HG02884 (cell line): Measurements from ENCODE around the gene ACKR2.

Experiments used
- ATAC-seq: cut with Tn5 transposase; IDR thresholded peaks from one replicate; pipeline ENCODE4 v1.9.1; 2021; ENCODE audit warnings: mild to moderate bottlenecking, moderate library complexity; ENCODE audit not compliant: unreplicated experiment

Gene ACKR2

DNA sequence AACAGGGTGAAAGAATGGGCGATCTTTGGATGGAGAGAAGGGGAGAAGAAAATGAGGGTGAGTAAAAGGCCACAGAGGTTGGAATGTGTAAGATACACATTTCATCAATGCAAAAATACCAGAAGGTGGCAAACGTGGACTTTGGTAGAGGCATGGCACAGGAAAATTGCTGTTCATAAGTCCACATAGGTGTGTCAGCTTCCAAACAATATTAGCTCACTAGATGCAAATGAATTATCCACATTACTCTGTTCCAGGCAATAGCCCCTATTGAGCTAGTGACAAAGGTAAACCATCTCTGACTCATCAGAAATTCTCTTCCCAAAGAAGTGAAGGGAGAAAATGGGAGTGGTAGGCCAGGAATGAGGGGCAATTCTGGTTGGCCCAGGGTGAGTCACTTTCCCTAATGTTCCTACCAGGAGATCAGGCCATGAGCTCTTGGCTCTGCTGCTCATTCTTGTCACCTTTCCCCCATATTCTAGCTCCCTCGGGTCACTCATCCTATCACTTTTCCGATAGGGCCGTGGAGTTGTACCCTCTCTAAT is 19.9 kb downstream of the ACKR2 start:
- ATAC-seq: no peak

DNA sequence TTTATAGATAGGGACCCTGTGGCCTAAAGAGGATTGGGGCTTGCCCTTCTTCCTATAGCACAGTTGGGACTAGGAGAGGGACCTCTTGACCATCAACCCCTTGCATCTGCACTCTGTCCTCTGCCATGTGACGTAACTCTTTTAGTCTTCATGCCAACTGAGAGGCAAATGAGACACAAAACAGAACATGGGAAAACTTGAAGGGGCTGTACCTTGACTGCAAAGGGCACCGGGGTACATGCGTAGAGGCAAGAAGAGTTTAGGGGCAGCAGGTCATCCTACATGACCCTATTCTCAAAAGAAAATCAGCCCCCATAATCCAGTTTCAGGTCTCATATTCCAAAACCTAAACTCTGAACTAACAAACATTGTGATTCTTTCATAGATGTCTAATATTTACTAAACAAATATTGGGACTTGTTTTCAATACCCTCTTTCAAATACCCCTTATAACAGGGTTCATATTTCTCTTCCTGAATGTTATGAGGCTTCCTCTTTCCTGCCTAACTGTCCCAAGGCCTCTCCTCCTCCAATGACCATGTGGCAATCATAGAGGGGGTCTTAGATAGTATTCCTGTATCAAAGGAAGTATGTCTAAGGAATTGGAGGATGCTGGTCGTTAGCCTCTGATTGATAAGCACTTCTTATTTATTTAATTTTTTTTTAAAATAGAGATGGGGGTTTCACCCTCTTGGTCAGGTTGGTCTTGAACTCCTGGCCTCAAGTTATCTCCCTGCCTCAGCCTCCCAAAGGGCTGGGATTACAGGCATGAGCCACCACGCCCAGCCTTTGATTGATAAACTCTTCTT is 20.6 kb downstream of the ACKR2 start:
- no peak for ATAC-seq

DNA sequence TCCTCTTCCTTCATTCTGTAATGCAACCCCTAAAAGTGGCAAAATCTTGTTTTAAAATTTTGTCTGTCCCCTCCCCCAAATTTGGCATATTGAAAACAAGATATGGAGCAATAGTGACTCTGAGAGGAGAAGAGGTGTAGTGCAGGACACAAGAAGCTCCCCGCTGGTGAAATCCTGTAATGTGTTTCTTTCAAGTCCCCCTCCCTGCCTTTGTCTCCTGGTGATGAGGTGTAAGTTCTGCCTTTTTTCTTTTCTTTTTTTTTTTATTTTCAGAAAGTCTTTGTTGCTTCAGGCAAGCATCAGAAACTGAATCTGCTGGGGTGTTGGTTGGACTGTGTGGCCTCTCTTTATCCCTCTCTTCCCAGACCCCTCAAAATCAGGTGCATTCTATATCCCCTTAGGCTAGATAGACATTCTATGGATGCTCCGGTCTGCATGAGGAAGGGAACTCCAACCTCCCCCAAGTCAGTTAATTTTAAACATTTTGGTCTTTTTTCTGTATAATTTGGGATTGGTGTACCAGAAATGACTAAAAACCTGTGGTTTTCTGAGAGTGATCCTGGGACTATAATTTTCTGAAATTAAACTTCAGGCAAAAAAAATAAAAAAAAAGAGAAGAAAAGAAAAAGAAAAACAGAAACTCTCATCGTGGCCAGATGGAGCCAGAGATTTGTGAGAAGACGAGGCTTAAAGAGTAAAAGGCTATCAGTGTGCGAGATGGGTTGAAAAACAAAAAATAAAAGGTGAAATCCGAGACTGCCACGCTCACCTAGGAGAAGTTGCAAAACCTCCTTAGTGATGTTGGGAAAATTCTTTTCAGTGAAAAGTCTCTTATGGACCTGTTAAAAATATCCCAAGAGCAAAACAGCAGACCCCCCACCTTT is 21.4 kb downstream of the ACKR2 start:
- no peak for ATAC-seq

DNA sequence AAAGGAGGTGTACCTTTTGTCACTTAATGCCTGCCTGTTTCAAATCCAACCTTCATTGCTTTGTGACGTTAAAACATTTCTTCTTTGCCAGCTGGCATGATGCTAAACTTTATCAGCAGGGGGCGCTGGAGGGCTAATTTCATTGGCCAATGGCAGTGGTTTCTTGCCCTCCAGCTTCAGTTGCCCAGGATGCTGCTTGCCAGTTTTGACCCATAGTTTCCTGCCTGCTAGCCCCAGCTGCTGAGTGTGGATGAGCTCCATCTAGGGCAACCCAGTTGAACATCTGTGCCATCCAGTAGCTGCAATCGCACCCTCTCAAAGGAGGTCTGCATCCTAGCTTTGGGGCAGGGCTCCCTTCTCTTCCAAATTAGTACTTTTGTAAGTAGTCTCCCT is 22.1 kb downstream of the ACKR2 start:
- ATAC-seq: no peak

DNA sequence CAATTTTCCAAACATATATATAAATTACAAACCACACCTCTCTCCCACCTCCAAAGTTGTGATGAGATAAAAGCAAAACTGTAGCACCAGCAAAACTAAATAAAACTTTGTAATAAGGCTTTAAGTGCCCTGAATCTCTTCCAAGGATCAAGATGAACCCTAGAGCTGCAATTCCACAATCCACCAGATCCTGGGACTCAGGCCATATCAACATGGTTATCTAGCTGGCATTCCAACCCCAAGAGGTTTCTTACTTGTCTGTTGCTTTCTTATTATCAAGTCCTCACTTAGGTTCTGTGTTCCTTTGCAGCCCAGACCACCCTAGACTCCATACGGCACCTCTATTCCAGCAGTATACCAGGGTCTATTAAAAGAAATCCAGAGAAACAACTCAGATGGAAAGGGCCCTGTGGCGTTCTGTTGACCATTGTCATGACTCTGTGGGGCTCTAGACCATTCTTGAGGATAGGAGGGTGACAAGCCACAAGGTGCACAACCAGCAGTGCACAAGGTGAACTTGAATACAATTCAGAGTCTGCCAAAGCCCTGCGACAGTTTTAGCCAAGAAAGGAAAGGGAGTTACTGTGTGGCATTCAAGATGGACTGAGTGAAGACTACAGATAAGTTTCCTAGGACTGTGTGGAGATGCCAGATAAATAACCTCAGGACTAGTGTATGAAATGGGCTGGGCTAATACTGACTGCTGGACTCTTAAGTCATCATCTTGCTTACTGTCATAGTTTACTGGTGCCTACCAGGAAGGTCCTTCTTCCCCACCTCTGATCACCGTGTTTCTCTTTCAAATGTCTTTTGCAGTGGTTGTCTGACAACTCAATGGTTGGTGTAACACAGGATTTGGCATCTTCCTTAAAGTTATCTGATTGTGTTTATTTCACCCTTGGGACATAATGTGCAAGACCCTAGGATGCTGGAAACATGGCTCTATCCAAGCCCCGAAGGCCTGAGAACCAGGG is 27.2 kb downstream of the ACKR2 start:
- no peak for ATAC-seq

DNA sequence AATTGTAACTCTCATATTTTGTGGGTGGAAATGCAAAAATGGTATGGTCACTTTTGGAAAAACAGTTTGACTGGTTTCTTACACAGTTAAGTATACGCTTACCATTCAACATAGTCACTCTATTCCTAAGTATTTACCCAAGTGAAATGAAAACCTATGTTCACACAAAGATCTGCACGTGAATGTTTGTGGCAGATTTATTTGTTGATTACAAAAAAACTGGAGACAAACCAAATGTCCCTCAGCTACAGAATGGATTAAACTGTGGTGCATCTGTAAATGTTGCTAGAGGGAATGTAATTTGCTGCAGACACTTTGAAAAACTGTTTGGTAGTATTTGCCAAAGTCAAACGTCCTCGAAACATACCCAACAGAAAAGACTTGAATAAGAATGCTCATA is 29.3 kb downstream of the ACKR2 start:
- ATAC-seq: no peak

DNA sequence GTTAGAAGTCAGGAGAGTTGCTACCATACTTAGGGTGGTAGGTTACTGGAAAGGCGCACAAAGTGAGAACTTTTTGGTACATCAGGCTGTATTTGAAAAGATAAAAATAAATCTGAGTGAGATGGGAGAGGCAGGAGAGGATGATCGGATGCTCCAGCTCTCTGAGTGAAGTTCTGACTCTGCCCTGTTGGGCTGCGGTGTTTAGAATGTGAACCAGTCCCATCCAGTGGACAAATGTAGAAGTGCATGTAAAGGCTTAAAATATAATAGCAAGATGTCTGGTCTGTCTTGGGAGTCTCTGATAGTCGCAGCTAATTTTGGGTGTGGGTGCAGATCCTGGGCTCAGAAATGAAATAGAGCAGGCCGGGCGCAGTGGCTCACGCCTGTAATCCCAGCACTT is 30.4 kb downstream of the ACKR2 start:
- peak; percentile 96 for ATAC-seq

DNA sequence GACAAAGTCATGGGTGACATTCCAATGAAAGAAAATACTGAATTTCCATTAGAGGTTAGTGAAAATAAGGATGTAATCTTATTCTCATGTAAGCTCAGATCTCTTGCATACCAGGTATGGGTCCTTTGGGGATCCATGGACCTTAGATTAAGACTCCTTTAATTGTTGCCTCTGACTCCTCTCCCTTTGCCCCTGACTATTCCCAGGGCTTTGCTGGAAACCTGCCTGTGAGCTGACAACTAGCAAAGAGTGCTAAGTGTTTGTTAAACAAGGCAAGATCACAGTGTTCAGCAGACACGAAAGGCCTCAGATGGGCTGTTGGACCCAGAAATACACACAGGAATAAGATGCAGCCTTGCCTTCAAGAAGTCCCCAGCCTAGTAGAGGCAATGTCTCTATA is 32.1 kb downstream of the ACKR2 start:
- no peak for ATAC-seq

DNA sequence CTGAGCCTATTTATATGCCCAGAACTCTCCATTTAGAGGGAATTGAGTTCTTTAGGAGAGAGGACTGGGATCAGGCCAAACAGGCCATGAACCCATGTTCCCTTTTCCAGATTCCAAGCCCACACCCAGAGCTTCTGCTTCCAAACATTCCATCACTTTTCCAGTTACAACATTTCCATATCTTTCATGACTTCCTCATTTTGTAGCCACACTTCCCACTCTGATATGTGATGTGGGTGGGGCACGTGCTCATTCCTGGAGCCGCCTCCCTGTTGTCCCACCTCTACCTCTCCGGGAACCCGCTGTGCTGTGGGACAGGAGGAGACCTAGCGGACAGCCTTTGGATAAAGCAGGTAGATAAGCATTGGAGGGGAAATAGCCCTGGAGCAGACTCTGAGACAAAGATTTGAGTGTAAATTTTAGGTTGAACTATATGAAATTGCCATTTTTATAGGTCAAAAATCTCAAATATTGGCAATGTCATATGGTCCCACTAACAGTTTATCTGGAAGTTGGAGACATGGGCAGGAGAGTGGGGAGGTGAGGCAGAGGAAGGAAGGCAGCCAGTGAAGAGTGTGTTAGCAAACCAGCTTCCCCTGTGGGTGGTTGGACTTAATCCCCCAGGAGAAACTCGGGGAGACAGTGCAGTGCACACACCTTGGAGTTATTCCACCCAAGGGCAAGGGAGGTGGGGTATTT is 34.6 kb downstream of the ACKR2 start:
- no peak for ATAC-seq

DNA sequence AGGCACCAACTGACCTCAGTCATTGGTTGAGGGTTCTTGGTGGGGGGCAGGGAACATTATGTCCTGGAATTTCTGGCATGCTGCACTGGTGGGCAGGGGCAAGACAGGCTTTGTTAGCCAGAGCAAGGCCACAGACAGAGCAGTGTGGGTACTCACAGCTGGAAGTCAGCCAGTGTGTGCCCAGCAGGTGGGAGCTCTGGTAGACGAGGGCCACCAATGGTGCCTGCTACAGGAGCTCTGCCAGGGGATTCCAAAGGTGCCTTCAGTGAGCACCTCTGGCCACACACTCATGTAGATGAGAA is 35.1 kb downstream of the ACKR2 start:
- no peak for ATAC-seq

DNA sequence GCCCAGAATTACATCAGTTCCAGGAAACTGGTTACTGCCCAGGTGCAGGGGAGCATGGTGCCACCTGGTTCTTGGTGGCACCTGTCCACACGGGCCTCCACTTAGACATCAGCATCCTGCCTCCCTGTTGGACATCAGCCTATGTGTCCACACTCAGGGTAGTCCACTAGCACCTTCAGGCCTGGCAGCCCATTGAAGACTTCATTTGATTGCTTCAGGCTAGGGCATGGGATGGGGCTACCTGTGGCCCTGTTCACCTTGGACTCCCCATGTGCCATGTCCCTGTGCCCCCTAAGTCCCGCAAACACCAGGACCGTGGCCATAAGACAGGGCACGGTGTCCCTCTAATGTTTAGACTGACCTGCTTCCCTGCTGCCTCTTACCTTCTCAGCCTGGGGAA is 35.6 kb downstream of the ACKR2 start:
- no peak for ATAC-seq

DNA sequence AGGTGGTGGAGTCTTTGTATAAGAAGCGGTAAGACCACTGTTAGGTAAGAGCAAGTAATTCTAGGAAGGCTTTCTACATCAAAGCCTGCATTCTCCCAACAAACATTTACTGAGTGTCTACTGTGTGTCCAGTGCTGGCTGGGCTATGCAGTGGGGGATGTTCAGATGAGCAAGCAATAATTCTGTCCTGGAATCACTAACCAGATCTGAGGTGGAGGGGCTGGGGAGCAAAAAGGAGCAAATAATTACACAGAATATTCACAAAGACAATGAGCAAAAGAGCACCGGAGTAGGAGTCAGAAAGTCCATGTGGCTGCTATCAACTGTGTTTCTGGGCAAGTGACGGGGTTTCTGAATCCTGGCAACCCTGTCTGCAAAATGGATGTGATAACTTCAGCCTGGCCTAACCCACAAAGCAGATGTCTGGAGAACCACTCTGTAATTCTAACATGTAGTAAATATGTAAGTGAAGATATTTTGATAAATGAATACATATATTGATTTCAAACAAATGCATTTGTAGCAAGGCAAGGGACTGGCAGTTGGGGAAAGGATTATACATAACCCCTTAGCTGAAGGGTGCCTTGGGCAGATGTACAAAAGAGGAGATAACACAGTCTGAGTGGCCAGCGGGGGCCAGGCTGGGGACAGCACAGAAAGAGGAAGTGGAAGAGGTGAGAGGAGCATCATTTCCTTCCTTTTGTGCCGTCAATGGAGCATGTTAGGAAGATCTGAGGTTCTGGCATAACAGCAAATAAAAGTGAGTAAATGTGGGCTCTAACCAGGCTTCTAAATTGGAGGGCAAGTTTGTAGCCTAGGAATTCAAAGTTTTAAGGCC is 37.7 kb downstream of the ACKR2 start:
- peak; percentile 80 for ATAC-seq

DNA sequence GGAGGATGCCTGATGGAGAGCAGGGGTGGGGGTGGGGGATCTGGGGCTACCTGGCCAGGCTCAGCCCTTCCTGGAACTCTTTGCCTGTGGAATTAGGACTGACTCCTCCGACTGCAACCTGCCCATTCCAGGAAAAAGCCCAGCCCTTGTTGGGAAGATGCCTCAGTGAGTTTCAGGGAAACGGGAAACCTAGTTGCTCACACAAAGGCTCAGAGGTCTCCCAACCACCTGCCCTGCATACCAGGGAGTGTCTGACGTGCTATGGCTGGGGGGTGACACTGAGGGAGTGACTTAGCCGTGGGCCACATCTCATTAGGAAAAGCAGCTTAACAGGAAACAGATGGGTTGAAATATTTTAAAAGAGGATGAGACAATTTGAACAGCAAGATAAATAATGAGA is 38.5 kb downstream of the ACKR2 start:
- no peak for ATAC-seq

DNA sequence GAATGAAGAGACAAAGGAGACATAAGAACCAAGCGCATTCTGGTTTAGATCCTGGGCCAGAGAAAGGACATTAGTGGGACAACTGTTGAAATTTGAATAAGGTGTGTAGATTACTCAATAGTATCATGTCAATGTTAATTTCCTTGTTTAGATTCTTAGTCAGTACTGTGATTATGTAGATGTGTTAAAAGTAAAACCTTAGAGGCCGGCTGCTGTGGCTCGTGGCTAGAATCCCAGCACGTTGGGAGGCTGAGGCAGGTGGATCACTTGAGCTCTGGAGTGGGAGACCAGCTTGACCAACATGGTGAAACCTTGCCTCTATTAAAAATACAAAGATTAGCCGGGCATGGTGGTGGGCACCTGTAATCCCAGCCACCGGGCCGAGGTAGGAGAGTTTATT is 39.8 kb downstream of the ACKR2 start:
- no peak for ATAC-seq

DNA sequence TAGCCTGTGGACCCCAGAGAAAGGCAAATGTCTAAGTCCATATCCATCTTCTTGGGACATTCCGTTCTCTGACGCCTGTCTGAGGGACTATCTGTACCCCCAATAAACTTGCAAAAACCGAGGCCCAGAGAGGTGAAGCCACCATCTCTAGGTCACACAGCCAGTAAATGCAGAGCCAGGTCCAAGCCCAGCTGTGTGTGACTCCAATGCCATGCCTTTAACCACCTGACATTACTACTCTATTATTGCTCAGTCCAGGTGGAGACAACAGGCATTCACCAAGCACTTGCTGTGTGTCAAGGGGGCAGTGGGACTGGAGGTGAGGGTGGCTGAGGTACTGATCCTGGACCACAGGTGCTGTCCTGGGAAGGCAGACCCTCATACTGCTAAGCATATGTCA is 41.0 kb downstream of the ACKR2 start:
- no peak for ATAC-seq

DNA sequence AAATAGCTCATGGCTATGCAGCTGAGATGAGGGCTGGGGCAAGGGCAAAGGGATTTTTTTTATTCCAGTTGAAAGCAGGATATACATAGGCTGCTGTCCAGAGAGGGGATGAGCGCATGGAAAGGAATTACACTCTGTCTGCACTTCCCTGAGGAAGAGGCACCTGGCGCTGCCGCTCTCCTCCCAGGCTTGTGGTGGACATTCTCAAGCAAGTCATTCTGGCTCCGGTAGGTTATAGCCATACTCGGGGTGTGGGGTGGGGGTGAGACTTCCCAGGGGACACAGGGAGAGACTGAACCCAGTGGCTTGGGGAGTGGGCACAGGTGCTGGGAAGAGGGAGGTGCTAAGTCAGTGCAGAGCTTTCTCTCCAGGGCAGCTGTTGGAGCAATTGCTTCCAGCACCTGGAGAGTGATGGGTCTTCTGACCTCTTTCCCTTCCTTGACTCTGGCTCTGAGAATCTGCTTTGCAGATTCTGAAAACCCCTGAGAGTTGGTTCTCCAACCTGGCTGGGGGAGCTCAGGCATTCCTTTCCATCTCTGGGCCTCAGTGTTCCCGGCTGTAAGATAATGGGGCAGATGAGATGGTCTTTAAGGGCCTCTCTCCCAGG is 42.1 kb downstream of the ACKR2 start:
- ATAC-seq: no peak

DNA sequence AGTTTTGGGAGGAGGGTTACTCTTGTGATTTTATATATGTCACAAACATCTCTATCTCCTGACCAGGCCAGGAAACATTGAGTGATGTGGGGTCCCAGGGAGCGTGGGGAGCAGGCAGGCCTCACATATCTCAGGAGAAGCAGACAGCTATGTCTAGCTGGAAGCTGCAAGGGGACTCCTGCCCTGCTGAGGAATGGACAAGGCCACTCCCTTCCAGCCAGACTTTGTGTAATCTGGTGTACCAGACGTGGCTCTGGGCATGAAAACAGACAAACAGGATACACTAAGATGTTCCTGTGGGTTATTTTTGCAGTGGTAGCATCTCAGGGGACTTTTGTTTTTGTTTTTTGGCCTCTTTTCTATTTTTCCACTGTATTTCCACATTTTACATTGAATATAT is 43.2 kb downstream of the ACKR2 start:
- no peak for ATAC-seq

DNA sequence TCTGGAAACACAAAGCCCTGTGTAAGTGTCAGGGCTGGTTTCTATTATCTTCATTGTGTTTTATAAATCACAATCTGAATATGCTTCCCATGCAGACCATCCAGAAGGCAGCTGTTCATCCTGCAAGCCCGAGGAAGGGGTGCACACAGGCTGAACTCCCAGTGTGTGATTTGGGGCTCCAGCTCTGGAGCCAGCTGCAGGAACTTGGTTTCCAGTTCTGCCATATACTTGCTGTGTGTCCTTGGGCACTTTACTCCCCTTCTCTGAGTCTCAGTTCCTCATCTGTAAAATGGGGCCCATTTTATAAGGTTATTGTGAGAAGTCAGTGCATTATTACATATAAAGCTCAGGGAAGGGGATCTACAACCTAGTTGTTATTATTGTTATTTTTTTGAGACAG is 43.8 kb downstream of the ACKR2 start:
- ATAC-seq: no peak

DNA sequence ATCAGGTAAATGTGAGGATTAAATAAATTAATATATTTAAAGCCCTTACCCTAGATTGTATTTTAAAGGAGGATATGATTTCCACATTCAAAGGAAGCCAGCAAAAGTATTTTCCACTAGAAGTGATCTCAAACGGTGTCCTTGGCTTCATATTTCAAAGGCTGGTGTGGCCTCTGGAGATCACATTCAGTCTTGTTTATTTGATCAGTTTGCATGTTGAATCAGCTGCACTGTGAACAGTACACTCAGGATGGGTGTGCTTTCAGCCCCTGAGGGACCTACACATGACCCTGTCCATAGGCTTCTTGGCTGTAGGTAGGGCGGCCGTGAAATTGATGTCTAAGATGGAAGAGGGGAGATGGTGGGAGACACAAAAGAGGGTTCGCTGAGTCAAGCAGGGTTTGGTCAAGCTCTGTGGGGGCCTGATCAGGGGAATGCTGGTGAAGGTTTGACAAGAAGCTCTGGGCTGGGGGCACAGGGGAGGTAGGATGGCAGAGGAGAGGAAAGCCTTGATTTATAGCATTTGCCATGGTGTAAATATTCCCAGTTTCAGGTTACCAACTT is 44.6 kb downstream of the ACKR2 start:
- ATAC-seq: no peak
